Retina (tissue), 1 donor: ENCODE results near the gene SHB.
"Not testable (repeated sequence)": the region's sequence is repeated elsewhere in the genome, so short reads cannot be mapped to it uniquely, and the experiment has no call there.

Source experiments
- DNase-seq: peaks from one replicate; pipeline ENCODE4 v3.0.0-alpha.2; 2016

SHB gene

GRCh38 chr9:37914154-37914551 lies 154.9 kb downstream of the SHB start:
- DNase-seq, result no peak

GRCh38 chr9:37913480-37914153 lies 155.4 kb downstream of the SHB start:
- peak; percentile 94 for DNase-seq

- no peak for DNase-seq
These were observed 157.8 kb downstream of the SHB start for GRCh38 chr9:37911271-37911681.

GRCh38 chr9:37910271-37910670 lies 158.8 kb downstream of the SHB start:
- DNase-seq, result no peak

GRCh38 chr9:37909836-37910235 lies 159.2 kb downstream of the SHB start:
- not testable (repeated sequence) for DNase-seq

GRCh38 chr9:37909326-37909725 lies 159.7 kb downstream of the SHB start:
- DNase-seq, result no peak

GRCh38 chr9:37908698-37909186 lies 160.3 kb downstream of the SHB start:
- DNase-seq, result no peak

- no peak for DNase-seq
These were observed 160.7 kb downstream of the SHB start for GRCh38 chr9:37908283-37908682.

GRCh38 chr9:37906312-37907239 lies 162.5 kb downstream of the SHB start:
- no peak for DNase-seq

GRCh38 chr9:37905776-37906175 lies 163.3 kb downstream of the SHB start:
- no peak for DNase-seq

GRCh38 chr9:37905131-37905505 lies 163.9 kb downstream of the SHB start:
- no peak for DNase-seq

- no peak for DNase-seq
These were observed 164.4 kb downstream of the SHB start for GRCh38 chr9:37904445-37905130.

GRCh38 chr9:37903647-37904444 lies 165.2 kb downstream of the SHB start, which contains the start of gene SLC25A51:
TSS of gene SLC25A51 (minus strand) at chr9:37904127. CDS start at chr9:37888550, 15,577 bp downstream.
- peak; percentile 100 for DNase-seq

- no peak for DNase-seq
These were observed 166.0 kb downstream of the SHB start for GRCh38 chr9:37902796-37903646.

- no peak for DNase-seq
These were observed 166.9 kb downstream of the SHB start for GRCh38 chr9:37902131-37902530.

- no peak for DNase-seq
These were observed 170.0 kb downstream of the SHB start for GRCh38 chr9:37899041-37899440.

GRCh38 chr9:37897665-37898064 lies 171.4 kb downstream of the SHB start:
- no peak for DNase-seq

GRCh38 chr9:37892063-37892462 lies 177.0 kb downstream of the SHB start:
- DNase-seq, result no peak

- not testable (repeated sequence) for DNase-seq
These were observed 178.0 kb downstream of the SHB start for GRCh38 chr9:37891042-37891441.

- DNase-seq, result no peak
These were observed 179.5 kb downstream of the SHB start for GRCh38 chr9:37889536-37889935.

GRCh38 chr9:37887977-37888583 lies 180.9 kb downstream of the SHB start:
- not testable (repeated sequence) for DNase-seq
